ENCODE measurements around the gene ZNF823. TPM values are rescaled to one million over a fixed set of nuclear protein-coding genes. Genes with fewer than 3 reads are reported as not detected.

ZNF823 gene
- total and polyA plus RNA-seq, 2 of the 13 experiments (the other 11 are each of a cell fraction or from before 2014, with no cell fraction given) = 5.7 to 11.7 TPM

GRCh38 chr19:11766597-11767591, 28.1 kb upstream of the ZNF823 start, which contains the start of gene ZNF441 (continued):
- 0 out of 2 replicates have a peak, but pooled peaks have one; percentile 31 for TF ChIP-seq EED (CRISPR knock-in tag; IDR thresholded peaks at IDR 0.05)
- TF ChIP-seq NFKBIZ (CRISPR knock-in tag; IDR thresholded peaks at IDR 0.05) = peak; percentile 8; the same call in 1 of the 2 replicates
- TF ChIP-seq ZBTB1 (CRISPR knock-in tag; IDR thresholded peaks at IDR 0.05; ENCODE audit: borderline replicate concordance) = no peak
- no peak for TF ChIP-seq PAF1 (CRISPR knock-in tag; IDR thresholded peaks at IDR 0.05)
- peak; percentile 95 for TF ChIP-seq POLR2AphosphoS5 (IDR thresholded peaks at IDR 0.05; ENCODE audit: low read depth, low read length)
- no peak for TF ChIP-seq ZC3H13 (CRISPR knock-in tag; IDR thresholded peaks at IDR 0.05)
- TF ChIP-seq IRX3 (CRISPR knock-in tag; IDR thresholded peaks at IDR 0.05; ENCODE audit: borderline replicate concordance, low read depth) = 0 out of 2 replicates have a peak, but pooled peaks have one; percentile 44
- no peak for TF ChIP-seq PITX1 (CRISPR knock-in tag; IDR thresholded peaks at IDR 0.05)
- no peak for TF ChIP-seq RCOR2 (CRISPR knock-in tag; IDR thresholded peaks at IDR 0.05)
- 0 out of 4 replicates have a peak, but pooled peaks of 1 of the 2 experiments have one; percentile 7 for TF ChIP-seq ATF4 (CRISPR knock-in tag; IDR thresholded peaks at IDR 0.05)
- TF ChIP-seq HES4 (CRISPR knock-in tag; IDR thresholded peaks at IDR 0.05; ENCODE audit: borderline replicate concordance) = no peak; the same call in 1 of the 2 replicates
- TF ChIP-seq, protein P1, sequence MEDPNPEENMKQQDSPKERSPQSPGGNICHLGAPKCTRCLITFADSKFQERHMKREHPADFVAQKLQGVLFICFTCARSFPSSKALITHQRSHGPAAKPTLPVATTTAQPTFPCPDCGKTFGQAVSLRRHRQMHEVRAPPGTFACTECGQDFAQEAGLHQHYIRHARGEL (CRISPR knock-in tag; IDR thresholded peaks at IDR 0.05) = no peak
- no peak for TF ChIP-seq PCBP1 (IDR thresholded peaks at IDR 0.05; ENCODE audit: borderline replicate concordance, low read depth, low read length)
- no peak for TF ChIP-seq DNMT3B (CRISPR knock-in tag; conservative IDR thresholded peaks at IDR 0.05)
- no peak; the same call in 1 of the 2 replicates for TF ChIP-seq ZNF558 (CRISPR knock-in tag; IDR thresholded peaks at IDR 0.05; ENCODE audit: borderline replicate concordance)
- peak; percentile 71; the same call in 1 of the 2 replicates for TF ChIP-seq MXD4 (CRISPR knock-in tag; IDR thresholded peaks at IDR 0.05)
- no peak for TF ChIP-seq PLRG1 (conservative IDR thresholded peaks at IDR 0.05)
- TF ChIP-seq ZNF761 (CRISPR knock-in tag; conservative IDR thresholded peaks at IDR 0.05) = peak; percentile 23; the same call in 1 of the 2 replicates
- TF ChIP-seq ZFP62 (CRISPR knock-in tag; IDR thresholded peaks at IDR 0.05) = no peak
- TF ChIP-seq ZNF234 (CRISPR knock-in tag; conservative IDR thresholded peaks at IDR 0.05) = no peak
- peak; percentile 62 for TF ChIP-seq TBX2 (CRISPR knock-in tag; IDR thresholded peaks at IDR 0.05; ENCODE audit: borderline replicate concordance)
- no peak for TF ChIP-seq IKZF1 (IDR thresholded peaks at IDR 0.05)
- TF ChIP-seq CENPX (CRISPR knock-in tag; IDR thresholded peaks at IDR 0.05) = no peak
- peak; percentile 48; the same call in 1 of the 2 replicates for TF ChIP-seq NCOR1 (IDR thresholded peaks at IDR 0.05; ENCODE audit: borderline replicate concordance, low read length)
- peak; percentile 36; the same call in 1 of the 2 replicates for TF ChIP-seq ZBTB20 (CRISPR knock-in tag; IDR thresholded peaks at IDR 0.05; ENCODE audit: borderline replicate concordance, low read depth)
- no peak for TF ChIP-seq ZNF569 (CRISPR knock-in tag; IDR thresholded peaks at IDR 0.05; ENCODE audit: borderline replicate concordance)
- TF ChIP-seq MED1 (CRISPR knock-in tag; IDR thresholded peaks at IDR 0.05) = no peak; the same call in 1 of the 2 replicates
- TF ChIP-seq ZNF274 (CRISPR knock-in tag; IDR thresholded peaks at IDR 0.05) = 0 out of 2 replicates have a peak, but pooled peaks have one; percentile 22
- peak; percentile 84 for TF ChIP-seq ZSCAN25 (CRISPR knock-in tag; IDR thresholded peaks at IDR 0.05)
- TF ChIP-seq ZSCAN30 (CRISPR knock-in tag; IDR thresholded peaks at IDR 0.05) = no peak
- TF ChIP-seq BRD4 (CRISPR knock-in tag; IDR thresholded peaks at IDR 0.05) = no peak
- no peak for TF ChIP-seq ZNF260 (CRISPR knock-in tag; IDR thresholded peaks at IDR 0.05; ENCODE audit: borderline replicate concordance, low read depth)
